Midbrain (tissue), 1 donor: Measurements from ENCODE around the gene HIP1R.
"Not testable (repeated sequence)": the region's sequence is repeated elsewhere in the genome, so short reads cannot be mapped to it uniquely, and the experiment has no call there.

Experiments
- DNase-seq: peaks from one replicate; lab custom pipeline; 2025; lab: John Stamatoyannopoulos, UW

Gene HIP1R

GRCh38 chr12:122894193-122895121, 59.2 kb downstream of the HIP1R start:
- no peak for DNase-seq

DNA sequence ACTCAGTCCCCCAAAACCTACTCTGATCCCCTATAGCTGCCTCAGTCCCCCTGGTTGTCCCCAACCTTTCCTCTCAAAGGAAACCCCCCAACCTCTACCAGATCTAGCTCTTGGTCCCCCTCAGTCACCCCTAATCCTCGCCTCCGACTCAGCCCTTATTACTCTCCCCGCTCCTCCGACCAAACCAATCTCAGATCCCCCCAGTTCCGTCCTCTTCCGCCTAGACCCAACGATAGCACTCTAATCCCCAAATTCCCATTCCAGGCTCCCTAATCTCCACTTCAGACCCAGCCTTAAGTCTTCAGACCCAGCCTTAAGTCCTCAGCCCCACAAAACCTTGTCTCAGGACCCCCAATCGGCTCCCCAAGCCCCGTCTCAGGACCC, 60.1 kb downstream of the HIP1R start:
- no peak for DNase-seq

DNA sequence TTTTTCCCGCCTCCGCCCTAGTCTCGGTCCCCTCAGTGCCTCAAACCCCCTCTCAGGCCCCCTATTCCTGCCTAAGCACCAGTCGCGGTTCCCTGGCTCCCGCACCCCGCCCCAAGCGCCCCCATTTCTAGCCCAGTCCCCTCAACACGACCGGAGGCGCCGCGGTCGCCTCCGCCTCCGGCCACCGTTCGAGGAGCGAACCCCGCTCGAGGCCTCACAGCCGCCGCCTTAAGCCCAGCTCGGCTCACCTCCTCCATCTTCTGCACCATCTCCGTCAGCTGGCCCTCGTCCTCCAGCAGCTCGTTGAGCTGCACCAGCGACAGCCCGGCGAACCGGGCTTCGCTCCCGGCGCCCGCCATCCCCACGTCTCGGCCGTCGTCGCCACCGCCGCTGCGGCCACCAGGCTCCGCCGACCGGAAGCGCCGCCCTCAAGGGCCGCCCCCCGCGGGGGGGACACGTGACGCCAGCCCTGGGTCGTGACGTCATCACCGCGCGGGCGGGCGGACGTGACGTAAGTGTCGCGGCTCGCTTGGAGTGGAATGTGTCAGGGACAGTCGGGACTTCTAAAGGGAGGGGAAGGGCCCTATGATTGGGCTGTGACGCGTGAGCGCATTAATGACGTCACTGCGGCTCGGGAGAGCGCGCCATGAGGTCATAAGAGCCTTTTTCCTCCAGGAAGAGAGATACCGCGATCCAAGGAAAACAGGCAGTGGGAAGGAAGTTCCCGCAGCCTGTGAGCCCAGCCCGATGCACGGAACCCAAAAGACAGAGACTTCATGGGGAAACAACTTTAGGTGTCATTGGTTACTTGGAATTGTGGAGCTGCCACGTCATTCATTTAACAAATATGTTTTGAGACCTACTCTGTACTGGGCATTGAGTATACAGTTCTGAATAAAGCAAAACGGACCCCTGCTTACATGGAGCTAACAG, 60.7 kb downstream of the HIP1R start, which contains the start of gene VPS37B:
VPS37B (minus strand) TSS at position 421 of the 933 bp plus-strand sequence; CDS start at position 359, 62 bp downstream.
- DNase-seq = peak; percentile 72

- no peak for DNase-seq
These were observed 61.4 kb downstream of the HIP1R start for GRCh38 chr12:122896662-122897061.

GRCh38 chr12:122899887-122900286, 64.6 kb downstream of the HIP1R start:
- no peak for DNase-seq

- no peak for DNase-seq
These were observed 67.8 kb downstream of the HIP1R start for GRCh38 chr12:122902854-122903692.

DNA sequence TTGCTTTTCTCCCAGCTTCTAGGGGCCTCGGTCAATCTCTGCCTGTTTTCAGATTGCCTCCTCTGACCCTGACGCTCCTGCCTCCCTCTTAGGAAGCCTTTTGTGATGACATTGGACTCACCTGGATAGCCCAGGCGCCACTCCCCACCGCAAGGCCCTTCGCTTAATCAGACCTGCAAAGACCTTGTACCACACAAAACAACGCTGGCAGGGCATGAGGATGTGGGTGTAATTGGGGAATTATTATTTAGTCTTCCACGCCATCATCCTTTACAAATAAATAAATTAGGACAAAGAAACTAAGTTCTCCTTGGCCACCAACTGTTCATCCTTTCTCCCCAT, 68.4 kb downstream of the HIP1R start:
- DNase-seq = no peak

- DNase-seq = not testable (repeated sequence)
These were observed 70.0 kb downstream of the HIP1R start for GRCh38 chr12:122905258-122905657.

GRCh38 chr12:122908915-122909314, 73.7 kb downstream of the HIP1R start:
- DNase-seq = no peak

DNA sequence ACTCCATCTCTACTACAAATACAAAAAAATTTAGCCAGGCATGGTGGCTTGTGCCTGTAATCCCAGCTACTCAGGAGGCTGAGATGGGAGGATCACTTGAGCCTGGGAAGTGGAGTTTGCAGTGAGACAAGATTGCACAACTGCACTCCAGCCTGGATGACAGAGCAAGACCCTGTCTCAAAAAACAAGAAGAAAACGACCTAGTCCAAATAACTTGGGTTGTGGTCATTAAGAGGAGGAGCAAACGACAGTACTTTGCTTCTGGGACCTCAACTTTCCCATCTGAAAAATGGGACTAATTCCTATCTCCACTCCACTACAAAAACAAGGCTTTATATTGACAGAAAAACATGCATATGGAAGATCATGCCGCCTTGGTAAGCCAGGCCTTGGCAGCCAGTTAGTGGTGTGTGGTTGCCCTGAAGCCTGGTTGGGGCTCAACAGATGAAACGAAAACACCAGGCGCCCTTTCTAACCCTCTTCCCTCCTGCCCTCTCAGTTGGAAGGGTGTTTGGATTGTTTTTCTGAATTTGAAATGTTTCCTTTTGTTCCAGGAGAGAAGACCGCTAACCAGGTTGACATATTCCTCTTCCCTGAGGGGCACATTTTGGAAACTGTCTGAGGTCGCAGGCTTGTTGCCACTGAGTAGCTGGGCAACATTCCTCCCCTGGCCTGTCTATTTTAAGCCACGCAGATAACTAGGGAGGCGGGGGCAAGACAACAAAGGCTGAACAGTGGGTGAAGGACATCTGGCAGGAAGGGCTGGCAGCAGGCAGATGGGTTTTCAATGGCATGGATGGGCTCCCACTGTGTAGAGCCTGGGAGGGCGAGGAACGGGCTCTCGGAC, 74.4 kb downstream of the HIP1R start:
- peak; percentile 71 for DNase-seq
